Neural progenitor cell (in vitro differentiated cells): ENCODE measurements around the gene PACRG. TPM values are rescaled to one million over a fixed set of nuclear protein-coding genes. Genes with fewer than 3 reads are reported as not detected.
"Not testable (repeated sequence)": the region's sequence is repeated elsewhere in the genome, so short reads cannot be mapped to it uniquely, and the experiment has no call there.

Experiments
- DNase-seq: peaks from one replicate; pipeline ENCODE4 v3.0.0-alpha.2; 2016; ENCODE audit warnings: low spot score
- H2AFZ ChIP-seq: fragments of 200-600 bp; sonication (generic); replicated peaks from 2 replicates; pipeline ENCODE4 v1.6.1; 2016; ENCODE audit warnings: antibody characterized with exemption
- H3F3A ChIP-seq: fragments of 200-600 bp; sonication (generic); 2 replicates; pipeline ENCODE4 v1.6.1; 2016; ENCODE audit warnings: antibody characterized with exemption, low read depth
- H3K27ac ChIP-seq: fragments of 200-600 bp; sonication (generic); 2 replicates; pipeline ENCODE4 v1.5.1; 2016; ENCODE audit warnings: mild to moderate bottlenecking
- H3K27me3 ChIP-seq: fragments of 200-600 bp; sonication (generic); 2 replicates; pipeline ENCODE4 v1.6.1; 2016; ENCODE audit warnings: mild to moderate bottlenecking, moderate library complexity
- H3K36me3 ChIP-seq: fragments of 200-600 bp; sonication (generic); 2 replicates; pipeline ENCODE4 v1.5.1; 2016
- H3K4me1 ChIP-seq: fragments of 200-600 bp; sonication (generic); 2 replicates; pipeline ENCODE4 v1.6.1; 2016; ENCODE audit warnings: mixed run types
- H3K4me2 ChIP-seq: fragments of 200-600 bp; sonication (generic); 2 replicates; pipeline ENCODE4 v1.6.1; 2016
- H3K4me3 ChIP-seq: fragments of 200-600 bp; sonication (generic); 2 replicates; pipeline ENCODE4 v1.5.1; 2016
- H3K79me2 ChIP-seq: fragments of 200-600 bp; sonication (generic); 2 replicates; pipeline ENCODE4 v1.6.1; 2016; ENCODE audit warnings: low read depth
- H3K9ac ChIP-seq: fragments of 200-600 bp; sonication (generic); 2 replicates; pipeline ENCODE4 v1.6.1; 2016
- H3K9me3 ChIP-seq: fragments of 200-600 bp; sonication (generic); 2 replicates; pipeline ENCODE4 v1.5.1; 2016; ENCODE audit warnings: low read depth
- H4K20me1 ChIP-seq: fragments of 200-600 bp; sonication (generic); 2 replicates; pipeline ENCODE4 v1.6.1; 2016; ENCODE audit warnings: low read depth
- H3K27ac Mint-ChIP-seq: 3 replicates; pipeline ENCODE4 v1.8.0; 2021; ENCODE audit warnings: mixed read lengths
- H3K27me3 Mint-ChIP-seq: 2 replicates; pipeline ENCODE4 v1.8.0; 2022; ENCODE audit warnings: low read depth, mild to moderate bottlenecking, inconsistent platforms, moderate library complexity, mixed read lengths; ENCODE audit not compliant: insufficient read depth
- H3K36me3 Mint-ChIP-seq: 3 replicates; pipeline ENCODE4 v1.8.0; 2021; ENCODE audit warnings: mixed read lengths
- H3K4me1 Mint-ChIP-seq: 3 replicates; pipeline ENCODE4 v1.8.0; 2021; ENCODE audit warnings: mixed read lengths
- H3K4me3 Mint-ChIP-seq: 3 replicates; pipeline ENCODE4 v1.8.0; 2021; ENCODE audit warnings: mild to moderate bottlenecking, moderate library complexity, mixed read lengths
- H3K9me3 Mint-ChIP-seq: 3 replicates; pipeline ENCODE4 v1.8.0; 2020; ENCODE audit warnings: mixed read lengths
- CTCF ChIP-seq: fragments of 200-600 bp; sonication (generic); IDR thresholded peaks from 2 replicates; pipeline ENCODE4 v1.5.1; 2017; ENCODE audit warnings: antibody characterized with exemption, mild to moderate bottlenecking
- EZH2 ChIP-seq: fragments of 200-600 bp; sonication (generic); IDR thresholded peaks from 2 replicates; pipeline ENCODE4 v1.6.1; 2017; ENCODE audit warnings: antibody characterized with exemption, mild to moderate bottlenecking, moderate library complexity
- EZH2phosphoT487 ChIP-seq: fragments of 200-600 bp; sonication (generic); IDR thresholded peaks from 2 replicates; pipeline ENCODE4 v1.6.1; 2017; ENCODE audit warnings: antibody characterized with exemption
- total RNA-seq: library from RNA; depleted of rRNA; stranded (reverse); fragments of >200 nt; gene quantifications from 2 replicates; pipeline ENCODE4 v1.2.3, GENCODE V29; 2015; ENCODE audit warnings: low replicate concordance

PACRG gene
- total RNA-seq, 1 donor from 2014 or later = 0.30 TPM

GRCh38 chr6:162973980-162974379 lies 246.2 kb downstream of the PACRG start:
- Mint-ChIP-seq H3K27ac (no peak overlapping the region), H3K9me3 (peaks cover 11% of the 10 kb centered on the region), H3K27me3 (peaks cover 2% of the 10 kb centered on the region), H3K4me1 (peaks cover 15% of the 10 kb centered on the region), H3K36me3 (no peaks in the 10 kb centered on the region), H3K4me3 (no peak overlapping the region)
- H3K4me3 ChIP-seq = no peak overlapping the region
- no peaks in the 10 kb centered on the region for H3K9me3 ChIP-seq
- no peak overlapping the region for H3K4me2 ChIP-seq
- no peaks in the 10 kb centered on the region for H3K36me3 ChIP-seq
- H3K9ac ChIP-seq = no peak overlapping the region
- H3K27me3 ChIP-seq = no peaks in the 10 kb centered on the region
- no peak for DNase-seq
- peaks cover 8% of the 10 kb centered on the region for H3K4me1 ChIP-seq
- no peaks in the 10 kb centered on the region for H4K20me1 ChIP-seq
- no peak overlapping the region for H2AFZ ChIP-seq
- no peaks in the 10 kb centered on the region for H3K79me2 ChIP-seq
- H3F3A ChIP-seq = no peaks in the 10 kb centered on the region
- TF ChIP-seq CTCF = no peak
- TF ChIP-seq EZH2phosphoT487 = no peak
- TF ChIP-seq EZH2 = no peak
- no peak overlapping the region for H3K27ac ChIP-seq

GRCh38 chr6:162974685-162975084 lies 246.9 kb downstream of the PACRG start:
- H3K4me1 Mint-ChIP-seq = peaks cover 15% of the 10 kb centered on the region
- TF ChIP-seq EZH2phosphoT487 = no peak
- TF ChIP-seq EZH2 = no peak
- no peaks in the 10 kb centered on the region for H3K79me2 ChIP-seq
- H3K4me3 ChIP-seq = no peak overlapping the region
- H3K36me3 ChIP-seq = no peaks in the 10 kb centered on the region
- H3K27me3 ChIP-seq = no peaks in the 10 kb centered on the region
- H3K9ac ChIP-seq = no peak overlapping the region
- H3K27ac Mint-ChIP-seq = no peak overlapping the region
- peaks cover 11% of the 10 kb centered on the region for H3K9me3 Mint-ChIP-seq
- H3K4me2 ChIP-seq = no peak overlapping the region
- H3K27me3 Mint-ChIP-seq = peaks cover 2% of the 10 kb centered on the region
- no peaks in the 10 kb centered on the region for H3F3A ChIP-seq
- H3K36me3 Mint-ChIP-seq = no peaks in the 10 kb centered on the region
- no peak overlapping the region for H3K27ac ChIP-seq
- H3K4me3 Mint-ChIP-seq = no peak overlapping the region
- H3K4me1 ChIP-seq = peaks cover 8% of the 10 kb centered on the region
- no peak for DNase-seq
- no peaks in the 10 kb centered on the region for H4K20me1 ChIP-seq
- H3K9me3 ChIP-seq = no peaks in the 10 kb centered on the region
- no peak overlapping the region for H2AFZ ChIP-seq

- Mint-ChIP-seq H3K27ac (peak overlapping the region; percentile 28), H3K27me3 (peaks cover 2% of the 10 kb centered on the region), H3K4me1 (peaks cover 15% of the 10 kb centered on the region), H3K4me3 (no peak overlapping the region), H3K9me3 (peaks cover 7% of the 10 kb centered on the region), H3K36me3 (no peaks in the 10 kb centered on the region)
- TF ChIP-seq CTCF = no peak
- TF ChIP-seq EZH2 = no peak
- no peak for TF ChIP-seq EZH2phosphoT487
- Histone ChIP-seq H3K9me3 (no peaks in the 10 kb centered on the region), H3K36me3 (no peaks in the 10 kb centered on the region), H3K79me2 (no peaks in the 10 kb centered on the region), H3F3A (no peaks in the 10 kb centered on the region), H3K27ac (no peak overlapping the region), H2AFZ (peak overlapping the region; percentile 1), H3K4me3 (no peak overlapping the region), H3K4me1 (peaks cover 8% of the 10 kb centered on the region), H4K20me1 (no peaks in the 10 kb centered on the region), H3K4me2 (no peak overlapping the region), H3K9ac (no peak overlapping the region), H3K27me3 (no peaks in the 10 kb centered on the region)
- no peak for DNase-seq
Observed at GRCh38 chr6:162976141-162976540, 248.4 kb downstream of the PACRG start.

GRCh38 chr6:162983234-162983633 lies 255.5 kb downstream of the PACRG start:
- DNase-seq, H3K4me2 ChIP-seq, H3K36me3 Mint-ChIP-seq, H3K79me2 ChIP-seq, H3K27ac ChIP-seq, H3K36me3 ChIP-seq, H4K20me1 ChIP-seq, H3K4me3 ChIP-seq, H2AFZ ChIP-seq, H3F3A ChIP-seq, H3K9ac ChIP-seq, H3K4me3 Mint-ChIP-seq, H3K4me1 Mint-ChIP-seq, H3K4me1 ChIP-seq, H3K9me3 ChIP-seq, H3K27me3 ChIP-seq, H3K27me3 Mint-ChIP-seq, H3K27ac Mint-ChIP-seq: not testable (repeated sequence)
- peaks cover 25% of the 10 kb centered on the region for H3K9me3 Mint-ChIP-seq
